NCI-H146 treated with DMSO at 0.1 percent for 48 hours (cell line): ENCODE measurements around the gene ERMARD.
A peak's percentile ranks its signal among the peaks of the same experiment; 100 is the strongest.

Source experiments
- DNase-seq: peaks from one replicate; lab custom pipeline; 2025; ENCODE audit not compliant: unreplicated experiment; lab: John Stamatoyannopoulos, UW

ERMARD gene

DNA sequence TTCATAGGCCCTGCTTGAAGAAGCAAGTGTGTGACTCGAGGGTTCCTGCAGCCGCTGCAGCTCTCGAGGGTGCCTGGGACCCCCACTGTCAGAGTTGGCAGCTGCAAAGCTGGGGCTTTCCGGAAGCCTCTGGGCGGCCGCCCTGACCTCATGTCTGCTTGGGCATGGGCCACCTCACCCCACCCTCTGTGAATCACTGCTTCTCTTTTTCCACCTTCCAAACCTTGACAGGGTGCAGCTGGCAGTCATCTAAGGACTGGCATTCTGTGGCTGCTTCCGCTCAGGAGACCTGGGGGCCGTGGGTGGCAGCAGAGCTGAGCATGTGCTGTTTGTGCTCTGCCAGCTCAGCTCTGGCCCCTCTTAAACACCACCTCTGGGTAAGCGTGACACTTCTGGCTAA is 32.0 kb downstream of the ERMARD start:
- no peak for DNase-seq

DNA sequence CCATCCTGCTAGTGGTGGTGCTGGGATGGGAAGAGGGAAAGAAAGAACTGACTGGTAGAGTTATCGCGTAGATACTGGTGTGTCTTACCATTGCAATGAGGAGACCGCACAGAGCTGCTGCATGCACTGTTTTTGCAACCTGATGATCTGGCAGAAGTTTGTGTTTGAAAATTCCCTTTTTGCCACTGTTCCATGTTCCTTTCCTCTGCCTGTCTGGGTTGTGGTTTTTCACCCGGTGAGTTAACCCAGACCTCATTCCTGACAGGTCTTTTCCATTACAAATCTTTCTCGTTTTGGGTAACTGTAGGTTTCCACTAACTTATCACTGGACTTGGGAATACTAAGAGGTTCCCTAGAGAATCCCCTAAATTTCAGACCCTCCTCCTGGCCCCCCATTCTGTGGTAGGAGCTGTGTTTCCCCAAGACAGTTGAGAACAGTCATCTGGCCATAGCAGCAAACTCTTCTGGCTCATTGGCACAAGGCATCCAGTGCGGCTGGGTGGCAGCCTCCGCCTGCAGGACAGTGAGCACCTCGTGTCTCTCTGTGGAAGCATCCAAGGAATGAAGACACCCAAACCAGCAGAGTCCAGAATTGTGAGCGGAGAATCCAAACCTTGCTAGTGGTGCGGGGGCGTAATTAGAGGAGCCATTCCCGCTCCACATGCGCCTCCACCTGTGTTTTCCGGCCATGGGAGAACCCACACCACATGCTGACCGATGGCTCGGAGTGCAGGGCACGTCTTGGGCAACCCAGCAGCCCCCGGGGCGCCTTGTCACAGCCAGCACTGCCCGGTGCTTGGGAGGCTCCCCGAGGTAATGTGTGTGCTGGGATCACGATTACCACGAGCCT is 32.8 kb downstream of the ERMARD start:
- DNase-seq = no peak

DNA sequence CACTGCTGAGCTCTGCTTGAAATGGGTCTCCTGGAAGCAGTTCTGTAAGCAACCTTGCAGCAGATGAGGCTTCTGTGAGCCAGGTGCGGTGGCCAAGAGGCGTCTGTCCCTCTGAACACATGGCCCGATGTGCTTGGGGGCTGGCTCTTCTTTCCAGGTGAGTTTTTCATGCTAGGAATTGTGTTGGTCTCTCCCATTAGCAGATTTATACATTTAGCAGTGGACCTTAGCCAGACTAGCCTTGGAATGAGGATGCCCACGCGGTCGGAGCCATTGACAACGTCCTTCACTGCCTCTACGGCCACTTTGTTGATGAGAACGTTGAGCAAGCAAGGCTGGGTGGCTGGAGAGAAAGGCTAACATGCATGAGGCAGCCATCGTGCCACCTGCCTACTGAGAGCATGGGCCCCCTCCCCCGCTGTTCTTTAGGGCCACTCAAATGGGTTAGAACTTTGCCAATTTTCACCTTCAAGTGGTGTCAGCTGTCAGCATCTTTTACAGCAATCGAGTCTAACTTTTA is 33.5 kb downstream of the ERMARD start:
- DNase-seq = no peak

DNA sequence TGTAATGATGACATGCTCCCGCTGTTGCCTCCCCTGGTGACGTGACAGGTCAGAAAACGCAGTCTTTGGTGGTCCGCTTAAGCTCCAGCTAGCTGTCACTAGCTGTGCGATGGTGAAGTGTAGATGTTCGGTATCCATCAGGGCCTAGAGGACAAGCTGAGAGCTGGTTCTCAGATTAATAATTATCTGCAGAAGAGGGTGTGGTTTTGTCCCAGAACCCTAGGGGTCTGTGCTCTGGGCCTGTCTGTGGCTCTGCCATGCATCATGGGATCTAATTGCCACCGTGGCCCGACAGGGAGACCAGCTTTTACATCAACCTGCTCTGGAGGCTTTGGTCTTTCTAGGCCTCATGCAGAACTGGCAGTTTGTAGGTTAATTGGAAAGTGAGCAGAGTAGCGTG is 34.1 kb downstream of the ERMARD start:
- no peak for DNase-seq

DNA sequence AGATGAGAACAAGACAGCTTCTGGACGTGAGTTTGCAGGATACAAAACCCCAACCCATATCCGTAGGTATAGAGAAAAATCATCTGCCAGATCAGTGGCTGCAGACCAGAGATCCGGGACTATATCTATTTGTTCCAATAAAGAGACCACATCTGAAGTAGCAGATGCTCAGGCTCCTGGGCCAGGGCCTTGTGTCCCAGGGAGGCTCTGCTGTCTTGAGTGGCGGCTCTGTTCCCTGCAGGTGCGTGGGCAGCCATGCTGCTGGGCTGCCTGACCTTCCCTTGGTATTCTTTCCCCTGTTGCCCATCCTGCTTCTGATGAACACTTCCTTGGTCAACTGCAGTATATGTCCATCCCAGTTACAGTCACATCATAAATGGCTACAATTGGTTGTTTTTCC is 34.9 kb downstream of the ERMARD start:
- DNase-seq = no peak

DNA sequence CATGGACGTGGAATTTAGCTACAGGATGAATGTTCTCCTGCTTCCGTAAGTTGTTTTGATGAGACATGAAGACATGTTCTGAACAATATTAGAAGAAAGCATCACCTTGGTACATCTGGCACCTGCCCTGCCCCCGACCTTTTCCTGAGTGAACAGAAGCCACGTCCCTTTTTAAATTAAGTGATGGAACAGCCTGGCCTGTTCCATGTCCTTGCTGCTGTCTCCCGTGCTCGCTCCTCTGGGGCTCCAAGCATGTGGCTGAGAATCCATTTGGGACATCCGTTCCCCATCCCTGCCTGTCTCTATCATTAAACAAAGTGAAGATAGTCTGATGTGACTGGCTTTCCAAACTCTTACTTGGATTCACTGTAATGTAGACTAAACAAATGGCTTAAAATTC is 36.4 kb downstream of the ERMARD start:
- DNase-seq = no peak

DNA sequence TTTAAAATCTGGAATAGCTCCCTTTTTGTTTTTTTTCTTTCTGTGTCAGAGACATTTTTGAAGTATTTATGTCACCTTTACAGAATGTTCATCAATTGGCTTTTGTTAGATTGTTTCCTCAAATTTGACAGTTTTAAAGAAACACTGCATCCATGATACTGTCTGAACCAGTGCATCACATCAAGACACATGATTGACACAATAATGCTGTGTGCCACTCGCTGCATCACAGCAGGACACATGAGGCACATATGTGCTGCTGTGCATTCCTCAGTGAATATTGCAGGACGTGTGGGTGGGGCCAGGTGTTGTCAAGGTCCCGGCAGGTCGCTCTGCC is 37.4 kb downstream of the ERMARD start:
- DNase-seq = no peak

DNA sequence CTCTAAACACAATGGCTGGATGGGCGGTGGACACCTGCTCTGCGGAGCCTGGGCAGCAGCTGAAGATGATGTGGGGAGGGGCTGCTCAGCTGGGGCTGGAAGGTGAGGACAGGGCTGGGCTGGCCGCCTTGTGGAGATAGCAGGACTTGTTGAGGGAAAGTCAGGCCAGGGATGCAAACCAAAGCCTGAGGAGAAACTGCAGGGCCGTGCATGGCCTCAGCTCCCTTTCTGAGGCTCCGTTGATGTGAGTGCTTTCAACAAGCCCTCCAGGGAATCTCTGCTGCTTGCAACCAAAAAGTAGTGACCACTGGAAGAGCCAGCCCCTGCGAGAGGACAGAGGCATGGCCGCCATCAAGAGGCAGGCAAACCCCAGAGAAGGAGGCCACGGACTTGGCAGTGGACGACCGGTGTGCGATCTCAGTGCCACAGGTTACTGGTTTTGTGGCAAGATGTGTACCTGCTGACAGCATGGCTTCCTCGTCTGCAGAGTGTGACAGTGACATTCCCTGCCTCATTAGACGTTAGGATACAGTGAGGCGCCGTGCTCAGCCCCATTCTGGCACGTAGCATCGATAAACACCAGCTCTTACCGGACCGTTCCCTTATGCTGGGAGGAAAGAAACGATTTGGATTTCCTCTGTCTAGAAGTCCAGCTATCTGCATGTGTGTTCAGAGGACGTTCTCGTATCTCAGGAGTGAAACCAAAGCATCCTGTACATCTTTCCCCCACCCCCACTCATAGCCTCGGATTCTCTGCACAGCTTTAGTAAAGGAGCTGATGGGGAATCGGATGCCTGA is 37.9 kb downstream of the ERMARD start:
- DNase-seq = peak; percentile 97

DNA sequence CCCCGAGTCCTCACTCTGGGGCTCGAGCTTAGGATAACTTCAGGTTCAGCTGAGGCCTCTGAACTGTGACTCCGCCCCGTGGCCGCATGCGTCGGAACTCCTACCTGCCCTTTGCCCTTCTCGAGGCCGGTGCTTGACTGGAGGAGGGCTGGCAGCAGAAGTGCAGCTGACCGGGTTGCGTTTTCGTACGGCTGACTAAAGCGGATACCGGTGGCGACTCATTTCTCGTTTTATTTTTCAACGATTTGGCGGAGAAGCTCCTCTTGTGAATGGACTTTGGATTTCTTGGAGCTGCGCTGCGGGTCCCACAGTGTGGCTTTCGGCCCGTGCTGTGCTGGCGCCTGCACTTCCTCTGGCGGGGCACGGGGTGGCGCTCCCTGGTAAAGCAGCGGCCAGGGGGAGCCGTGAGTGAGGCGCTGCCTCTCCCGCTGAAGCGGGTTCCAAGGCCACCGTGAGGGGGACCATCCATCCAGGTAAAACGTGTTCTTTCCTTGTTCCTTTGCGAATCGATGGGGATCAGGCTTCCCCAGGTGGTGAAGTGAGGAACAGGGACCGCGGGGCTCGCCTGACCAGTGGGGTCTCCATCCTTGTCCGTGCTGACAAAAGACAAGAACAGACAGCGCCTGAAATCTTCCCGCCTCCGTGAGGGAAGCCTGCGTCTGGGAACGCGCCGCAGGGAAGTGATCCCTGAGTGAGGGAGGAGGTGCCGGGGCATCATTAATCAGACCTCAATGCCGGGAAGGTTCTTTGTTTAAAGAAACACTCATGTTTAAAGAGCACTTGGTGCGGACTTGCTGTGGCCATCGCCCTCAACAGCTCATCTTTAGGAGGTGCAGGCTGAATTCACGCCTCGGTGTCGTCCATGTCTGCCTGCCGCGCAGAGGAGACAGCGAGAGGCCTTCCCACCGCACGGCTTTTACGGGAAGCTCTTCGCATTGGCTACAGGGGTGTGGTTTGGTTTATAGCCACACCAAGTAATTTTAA is 38.8 kb downstream of the ERMARD start:
- DNase-seq = peak; percentile 93

DNA sequence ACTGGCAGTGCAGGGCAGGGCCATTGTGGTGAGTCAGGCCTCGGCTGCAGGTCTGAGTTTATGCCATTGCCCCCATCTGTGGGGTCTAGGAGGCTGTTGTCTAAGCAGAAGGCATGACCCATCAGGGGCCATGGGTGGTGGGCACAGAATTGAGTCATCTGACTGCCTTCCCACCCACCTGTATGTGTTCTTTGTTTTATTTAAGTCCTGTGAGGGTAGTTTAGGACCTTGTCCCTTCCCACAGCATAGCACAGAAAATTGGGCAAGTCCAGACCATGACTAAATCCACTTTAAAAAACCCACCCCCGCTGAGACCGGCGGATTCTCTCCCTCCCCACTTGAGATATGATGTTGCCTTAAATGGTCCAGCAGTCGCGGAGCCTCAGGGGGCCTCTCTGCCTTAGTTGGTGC is 40.3 kb downstream of the ERMARD start:
- DNase-seq = no peak

DNA sequence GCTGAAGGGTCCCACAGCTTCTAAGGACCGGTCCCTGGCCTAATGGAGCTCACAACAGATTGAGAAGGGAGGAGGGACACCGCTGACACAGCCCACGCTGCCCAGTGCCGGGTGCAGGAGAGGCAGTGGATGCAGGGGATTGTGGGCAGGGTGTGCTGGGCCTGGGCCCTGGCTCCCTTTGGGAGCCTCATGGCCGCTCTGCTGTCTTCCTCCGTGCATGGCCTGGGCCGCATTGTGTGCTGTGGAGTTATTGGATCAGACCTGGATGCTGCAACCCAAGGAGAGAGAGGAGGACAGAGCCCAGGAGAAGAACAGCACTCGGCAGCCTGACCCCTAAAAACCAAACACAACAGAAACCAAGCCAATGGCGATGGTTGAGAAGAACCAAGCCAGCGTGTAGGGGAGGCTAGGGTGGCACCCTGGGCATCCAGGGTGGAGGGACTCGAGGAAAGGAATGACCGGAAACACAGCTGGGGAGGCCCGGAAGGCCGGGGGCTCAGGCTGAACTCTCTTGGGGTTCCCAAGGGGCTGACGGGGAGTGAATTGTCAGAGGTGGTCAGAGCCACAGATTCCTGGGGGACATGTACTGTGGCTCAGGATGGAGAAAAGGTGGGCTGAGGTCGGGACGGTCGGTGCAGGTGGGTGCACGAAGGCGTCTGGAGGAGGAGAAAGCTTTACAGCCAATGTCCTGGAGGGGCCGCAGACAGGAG is 41.0 kb downstream of the ERMARD start:
- DNase-seq = no peak

DNA sequence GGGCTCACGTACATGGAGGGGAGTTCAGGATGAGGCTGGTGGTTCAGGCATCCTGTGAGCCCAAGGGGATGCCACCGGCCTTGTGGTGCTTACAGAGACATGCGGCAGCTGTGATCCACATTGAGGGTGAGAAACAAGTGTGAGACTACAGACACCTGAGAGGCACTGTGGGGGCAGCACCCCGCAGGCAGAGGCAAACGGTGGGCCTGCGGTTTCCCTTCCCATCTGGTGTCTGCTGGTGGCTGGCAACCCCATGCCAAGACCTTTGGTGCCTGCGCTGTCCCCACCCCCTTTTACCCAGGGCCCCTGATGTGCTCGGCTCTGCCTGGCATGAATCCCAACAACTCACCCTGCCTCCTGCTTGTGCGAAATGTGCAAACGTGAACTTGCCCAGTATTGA is 42.0 kb downstream of the ERMARD start:
- no peak for DNase-seq

DNA sequence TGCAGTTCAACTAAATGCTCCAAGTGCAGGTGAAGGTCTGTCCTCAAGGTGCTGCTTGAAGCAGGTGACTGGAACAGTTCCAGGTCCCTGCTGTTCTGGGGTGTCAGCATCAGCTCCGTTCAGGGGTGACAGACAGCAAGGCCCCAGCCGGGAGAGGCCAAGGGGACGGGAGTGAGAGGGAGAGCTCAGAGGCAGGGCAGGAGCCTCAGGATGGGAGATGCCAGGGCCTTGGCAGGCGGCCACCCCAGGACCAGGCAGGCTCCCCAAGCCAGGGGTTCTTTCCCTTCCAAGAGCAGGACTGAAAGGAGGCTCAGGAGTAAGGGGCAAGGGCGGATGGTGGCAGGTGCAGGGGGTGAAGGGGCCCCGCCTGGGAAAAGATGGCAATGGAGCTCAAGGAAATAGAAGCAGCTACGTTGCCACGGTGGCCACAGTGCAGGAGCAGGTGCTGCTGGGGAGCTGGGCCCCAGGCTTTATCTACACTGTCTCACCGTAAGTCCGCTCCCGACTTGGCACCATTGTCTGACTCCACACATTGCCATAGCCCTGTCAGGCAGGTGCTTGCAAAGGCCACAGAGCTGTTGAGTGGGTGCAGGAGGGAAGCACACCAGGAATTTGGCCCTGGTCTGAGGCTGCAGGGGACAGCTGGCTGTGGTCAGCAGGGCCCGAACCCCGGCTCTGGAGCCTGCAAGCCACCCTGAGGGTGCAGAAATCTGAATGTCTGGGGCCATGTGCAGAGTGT is 43.1 kb downstream of the ERMARD start:
- peak; percentile 45 for DNase-seq

DNA sequence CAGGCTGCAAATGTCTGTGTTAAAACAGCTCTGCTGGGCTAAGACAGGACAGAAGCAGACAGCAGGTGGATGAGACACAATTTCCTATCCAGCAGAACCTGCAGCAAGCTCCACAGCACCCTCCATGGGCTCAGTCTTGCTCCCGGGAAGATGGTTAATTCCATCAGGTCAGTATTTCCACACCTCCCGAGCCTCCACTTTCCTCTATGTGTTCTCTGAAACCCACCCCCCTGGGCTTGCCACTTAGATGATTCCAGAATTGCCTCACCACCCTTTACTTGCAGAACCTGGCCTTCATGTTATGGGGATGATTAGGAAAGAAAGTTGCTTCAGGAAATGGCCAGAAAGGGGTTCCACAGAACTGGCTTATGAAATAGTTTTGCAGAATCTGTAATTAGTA is 43.8 kb downstream of the ERMARD start:
- no peak for DNase-seq

DNA sequence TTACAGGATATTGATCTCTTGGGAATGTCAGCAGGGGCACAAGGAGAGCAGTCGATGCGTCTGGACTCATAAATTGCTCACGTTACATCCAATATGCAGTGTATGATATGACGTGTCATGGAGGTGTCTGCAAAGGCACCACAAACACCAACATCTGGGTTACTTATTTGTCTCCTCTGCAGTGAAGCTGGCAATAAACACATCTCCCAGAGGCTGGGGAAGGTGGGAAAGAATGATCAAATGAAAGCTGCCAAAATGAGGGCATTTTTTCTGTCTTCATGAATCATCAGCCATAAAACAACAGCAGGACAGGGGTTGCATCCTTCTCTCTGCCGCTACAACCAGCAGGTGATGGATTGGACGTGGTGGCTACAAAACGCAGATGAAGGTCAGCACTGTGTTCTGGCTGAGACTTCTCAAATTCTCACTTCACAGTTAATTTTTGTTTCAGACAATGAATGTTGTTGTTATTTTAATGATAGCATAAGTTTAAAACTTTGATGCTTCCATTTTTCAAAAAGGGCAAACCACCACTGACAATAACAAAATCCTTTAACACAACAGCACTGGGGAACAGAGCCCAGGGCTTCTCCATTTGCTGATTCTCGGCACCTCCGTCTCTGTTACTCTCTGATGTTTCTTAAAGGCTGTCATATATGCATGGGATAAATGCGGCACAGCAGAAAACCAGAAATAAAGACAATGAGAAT is 47.5 kb downstream of the ERMARD start:
- no peak for DNase-seq

DNA sequence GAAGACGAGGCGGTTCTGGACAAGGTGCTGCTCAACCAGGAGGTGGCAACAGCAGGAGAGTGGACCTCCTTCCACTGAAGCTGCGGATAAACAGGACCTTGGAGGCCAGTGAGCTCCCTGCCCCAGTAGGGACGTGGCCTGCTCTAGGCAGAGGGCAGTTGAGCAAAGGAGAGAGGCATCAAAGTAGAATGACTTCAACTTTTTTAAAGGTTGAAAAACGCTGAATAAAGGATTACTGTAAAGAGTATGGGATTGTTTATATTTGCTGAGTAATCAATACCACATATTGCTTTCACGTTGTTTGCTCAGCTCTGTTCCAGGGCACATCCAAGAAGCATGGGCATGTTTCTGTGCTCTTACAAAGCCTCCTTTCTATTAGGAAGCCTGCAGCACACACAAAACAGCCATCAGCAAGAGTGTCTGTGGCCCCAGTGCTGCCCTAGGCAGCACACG is 48.1 kb downstream of the ERMARD start:
- DNase-seq = peak; percentile 35

DNA sequence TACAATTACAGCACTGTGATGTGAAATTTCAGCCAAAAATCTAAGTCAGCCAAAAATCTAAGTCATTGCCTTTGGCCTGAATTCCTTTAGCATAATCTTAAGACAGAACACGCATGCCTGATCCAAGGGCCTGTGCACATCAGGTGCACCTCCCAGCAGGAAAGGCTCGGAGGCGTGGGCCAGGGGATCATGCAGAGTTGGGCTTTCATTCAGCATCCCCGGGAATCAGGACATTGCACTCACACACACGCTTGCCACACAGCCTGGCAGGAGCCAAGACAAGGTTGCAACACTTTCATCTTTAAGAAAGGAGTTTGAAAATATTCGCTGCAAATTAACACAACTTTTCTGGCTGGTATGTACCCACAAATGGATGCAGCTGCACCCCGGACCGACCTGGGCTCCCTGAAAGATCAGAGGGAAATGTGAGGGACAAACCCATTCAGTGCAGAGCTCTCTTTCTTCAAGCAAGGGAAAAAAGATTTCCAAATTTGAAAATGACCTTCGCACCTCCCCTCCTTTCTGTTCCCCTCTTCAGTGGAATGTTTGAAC is 48.8 kb downstream of the ERMARD start:
- no peak for DNase-seq

DNA sequence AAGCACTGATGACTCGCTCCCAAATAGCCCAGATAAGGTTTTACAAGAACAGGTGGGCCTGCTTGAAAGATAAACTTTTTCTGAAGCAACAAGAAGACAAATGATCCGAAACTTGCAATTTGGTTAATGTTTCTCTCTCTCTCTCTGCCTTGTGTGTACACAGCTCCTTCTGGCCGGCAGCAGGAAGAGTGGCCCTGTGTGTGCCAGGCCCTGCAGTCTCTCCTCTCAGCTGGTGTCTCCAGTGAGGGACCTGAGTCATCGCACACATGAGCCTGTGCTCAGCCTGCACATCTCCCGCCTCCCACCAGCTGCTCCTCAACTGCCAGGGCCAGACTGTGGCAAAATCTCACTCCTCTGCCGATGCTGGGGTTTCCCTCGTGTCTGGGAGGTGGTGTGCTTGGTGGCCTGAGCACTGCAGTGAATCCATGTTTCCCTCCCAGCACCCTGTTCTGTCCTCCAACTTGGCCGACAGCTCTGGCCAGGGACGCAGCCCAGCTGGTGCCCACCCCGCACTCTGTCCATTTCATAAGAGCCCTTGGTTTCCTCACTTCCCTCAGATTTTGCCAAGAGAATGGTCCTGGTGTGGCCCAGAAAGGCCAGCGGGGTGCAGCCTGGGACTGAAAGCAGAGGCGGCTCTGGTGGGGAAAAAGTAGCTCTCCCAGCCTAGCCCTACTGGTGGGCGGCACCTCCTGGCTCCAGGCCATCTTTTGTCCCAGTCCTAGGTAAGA is 49.4 kb downstream of the ERMARD start:
- peak; percentile 65 for DNase-seq
